T47D (cell line): ENCODE results near the gene NPM1.
"Not testable (repeated sequence)": the region's sequence is repeated elsewhere in the genome, so short reads cannot be mapped to it uniquely, and the experiment has no call there.

ENCODE experiments used
- DNase-seq, 2 experiments: peaks; one replicate each; pipeline versions ENCODE4 v3.0.0 to v3.0.0-alpha.2; 2011 to 2012; ENCODE audit warnings: low read depth in 1 of 2, low spot score in 1 of 2
- JUND ChIP-seq: IDR thresholded peaks from 2 replicates; pipeline ENCODE4 v1.6.1; 2012; ENCODE audit warnings: low read depth
- in situ Hi-C: cut with HindIII; loops from 2 replicates; pipeline ENCODE4 v1.10.0; 2016; ENCODE audit warnings: low sequenced_read_pairs, low pct_unique_long_range_greater_than_20kb

NPM1 gene

DNA sequence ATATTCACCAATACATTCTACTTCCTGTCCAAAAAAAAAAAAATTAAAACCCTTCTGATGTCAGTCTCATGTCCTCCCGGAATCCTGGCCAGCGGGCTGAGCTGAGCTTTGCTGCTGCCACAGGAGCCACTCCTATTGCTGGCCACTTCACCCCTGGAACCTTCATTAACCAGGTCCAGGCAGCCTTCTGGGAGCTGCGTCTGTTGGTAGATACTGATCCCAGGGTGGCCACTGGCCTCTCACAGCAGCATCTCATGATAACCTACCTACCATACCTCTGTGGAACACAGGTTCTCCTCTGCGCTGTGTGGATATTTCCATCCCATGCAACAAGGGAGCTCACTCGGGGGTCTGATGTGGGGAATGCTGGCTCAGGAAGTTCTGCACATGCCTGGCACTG is 21.0 kb upstream of the NPM1 start:
- TF ChIP-seq JUND = no peak
- DNase-seq = no peak
- in situ Hi-C loops = no loop called here

DNA sequence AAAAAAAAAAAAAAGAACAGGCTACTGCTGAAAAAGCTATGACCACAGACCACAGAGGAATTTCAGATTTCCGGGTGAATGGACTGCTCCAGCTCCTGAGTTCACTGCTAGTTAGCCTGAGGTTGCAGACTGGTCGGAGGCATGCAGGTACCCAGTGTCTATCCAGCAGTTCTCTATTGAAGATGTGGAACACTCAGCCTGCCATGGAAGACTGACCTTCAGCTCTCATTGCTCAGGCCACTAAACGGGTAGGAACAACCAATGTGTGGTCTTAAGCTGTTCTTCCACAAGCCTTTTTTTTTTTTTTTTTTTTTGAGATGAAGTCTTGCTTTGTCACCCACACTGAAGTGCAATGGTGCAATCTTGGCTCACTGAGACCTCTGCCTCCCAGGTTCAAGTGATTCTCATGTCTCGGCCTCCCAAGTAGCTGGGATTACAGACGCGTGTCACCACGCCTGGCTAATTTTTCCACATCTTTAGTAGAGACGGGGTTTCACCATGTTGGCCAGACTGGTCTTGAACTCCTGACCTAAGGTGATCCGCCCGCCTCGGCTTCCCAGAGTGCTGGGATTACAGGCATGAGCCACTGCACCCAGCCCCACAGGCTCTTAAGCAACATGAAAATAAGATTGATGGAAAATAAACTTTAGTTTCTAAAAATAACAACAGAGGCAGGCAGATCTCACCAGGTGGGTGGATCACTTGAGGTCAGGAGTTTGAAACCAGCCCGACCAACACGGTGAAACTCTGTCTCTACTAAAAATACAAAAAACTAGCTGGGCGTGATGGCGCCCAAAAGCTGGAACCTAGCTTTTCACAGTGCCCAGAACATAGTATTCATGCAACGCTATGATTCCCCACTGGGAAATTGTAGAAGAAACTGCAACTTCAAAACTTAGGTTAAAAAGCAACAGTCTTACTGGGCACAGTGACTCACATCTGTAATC is 20.0 kb upstream of the NPM1 start:
- in situ Hi-C loops = no loop called here
- DNase-seq = no peak

DNA sequence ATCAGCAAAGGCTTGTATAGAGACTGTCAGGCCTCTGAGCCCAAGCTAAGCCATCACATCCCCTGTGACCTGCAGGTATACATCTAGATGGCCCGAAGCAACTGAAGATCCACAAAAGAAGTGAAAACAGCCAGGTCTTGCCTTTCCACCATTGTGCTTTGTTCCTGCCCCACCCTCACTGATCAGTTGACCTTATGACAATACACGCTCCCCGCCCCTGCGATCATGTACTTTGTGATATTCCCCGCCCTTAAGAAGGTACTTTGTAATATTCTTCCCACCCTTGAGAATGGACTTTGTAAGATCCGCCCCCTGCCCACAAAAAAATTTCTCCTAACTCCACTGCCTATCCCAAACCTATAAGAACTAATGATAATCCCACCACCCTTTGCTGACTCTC is 18.6 kb upstream of the NPM1 start:
- no peak for TF ChIP-seq JUND
- DNase-seq = no peak
- in situ Hi-C loops = no loop called here

More for the DNA sequence above, 20.0 kb upstream of the NPM1 start:
- TF ChIP-seq JUND = no peak

DNA sequence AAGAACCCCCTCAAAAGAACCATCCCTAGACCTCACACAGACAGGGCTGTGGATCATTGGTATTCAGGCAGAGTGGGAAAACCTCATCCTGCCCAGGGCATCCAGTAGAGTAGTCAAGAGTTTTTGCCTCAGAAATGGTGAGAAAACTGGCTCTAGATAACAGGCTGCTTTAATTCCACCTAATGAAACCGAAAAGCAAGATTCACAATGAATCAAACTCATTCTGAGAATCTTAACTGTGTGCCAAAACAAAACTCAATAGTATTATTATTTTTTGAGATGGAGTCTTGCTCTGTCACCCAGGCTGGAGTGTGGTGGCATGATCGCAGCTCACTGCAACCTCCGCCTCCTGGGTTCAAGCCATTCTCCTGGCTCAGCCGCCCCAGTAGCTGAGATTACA is 17.8 kb upstream of the NPM1 start:
- no peak for TF ChIP-seq JUND
- in situ Hi-C loops = no loop called here
- no peak for DNase-seq

DNA sequence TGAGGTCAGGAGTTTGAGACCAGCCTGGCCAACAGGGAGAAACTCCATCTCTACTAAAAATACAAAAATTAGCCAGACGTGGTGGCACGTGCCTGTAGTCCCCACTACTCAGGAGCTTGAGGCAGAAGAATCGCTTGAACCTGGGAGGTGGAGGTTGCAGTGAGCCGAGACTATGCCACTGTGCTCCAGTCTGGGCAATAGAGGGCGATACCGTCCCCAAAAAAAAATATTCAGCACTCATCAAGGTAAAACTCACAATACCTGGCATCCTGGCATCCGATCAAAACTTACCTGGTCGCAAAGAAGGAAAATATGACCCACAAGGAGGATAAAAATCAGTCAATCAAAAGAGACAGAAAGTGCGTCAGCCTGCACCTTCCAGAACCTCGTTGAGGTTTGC is 16.8 kb upstream of the NPM1 start:
- in situ Hi-C loops = not testable (repeated sequence)
- DNase-seq = peak in 1 of 2 experiments; percentile 57

GRCh38 chr5:171371326-171371725 is 16.3 kb upstream of the NPM1 start:
- TF ChIP-seq JUND = no peak
- DNase-seq = no peak
- in situ Hi-C loops = no loop called here

GRCh38 chr5:171379961-171380360 is 7.7 kb upstream of the NPM1 start:
- no peak for TF ChIP-seq JUND
- in situ Hi-C loops = no loop called here
- DNase-seq = no peak

DNA sequence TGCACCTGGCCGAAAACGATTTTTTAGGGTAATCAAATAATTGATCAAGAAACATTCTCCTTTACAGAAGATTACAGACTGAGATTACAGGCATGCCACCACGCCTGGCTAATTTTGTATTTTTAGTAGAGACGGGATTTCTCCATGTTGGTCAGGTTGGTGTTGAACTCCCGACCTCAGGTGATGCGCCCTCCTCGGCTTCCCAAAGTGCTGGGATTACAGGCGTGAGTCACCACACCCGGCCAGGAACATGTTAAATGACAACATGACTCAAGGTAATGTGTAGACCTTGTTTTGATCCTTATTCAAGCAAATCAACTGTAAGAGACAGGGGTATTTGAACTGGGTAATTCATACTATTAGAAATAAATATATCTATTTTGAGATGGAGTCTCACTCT is 3.2 kb upstream of the NPM1 start:
- in situ Hi-C loops, DNase-seq: not testable (repeated sequence)

GRCh38 chr5:171384999-171385398 is 2.6 kb upstream of the NPM1 start:
- in situ Hi-C loops, DNase-seq: not testable (repeated sequence)

DNA sequence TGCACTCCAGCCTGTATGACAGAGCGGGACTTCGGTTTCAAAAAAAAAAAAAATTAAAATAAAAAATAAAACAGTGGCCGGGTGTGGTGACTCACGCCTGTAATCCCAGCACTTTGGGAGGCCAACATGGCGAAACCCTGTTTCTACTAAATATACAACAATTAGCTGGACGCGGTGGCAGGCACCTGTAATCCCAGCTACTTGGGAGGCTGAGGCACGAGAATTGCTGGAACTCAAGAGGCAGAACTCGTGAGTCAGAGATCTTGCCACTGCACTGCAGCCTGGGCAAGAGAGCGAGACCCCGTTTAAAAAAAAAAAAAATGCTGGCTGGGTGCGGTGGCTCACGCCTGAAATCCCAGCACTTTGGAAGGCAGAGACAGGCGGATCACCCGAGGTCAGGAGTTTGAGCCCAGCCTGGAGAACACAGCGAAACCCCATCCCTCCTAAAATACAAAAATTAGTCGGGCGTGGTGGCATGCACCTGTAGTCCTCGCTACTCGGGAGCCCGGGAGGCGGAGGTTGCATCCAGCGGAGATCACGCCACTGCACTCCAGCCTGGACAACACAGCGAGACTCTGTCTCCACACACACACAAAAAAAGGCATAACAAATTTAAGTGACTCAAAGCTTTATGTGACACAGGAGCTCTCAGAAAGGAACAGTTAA is 1.5 kb upstream of the NPM1 start:
- no peak for DNase-seq
- in situ Hi-C loops = no loop called here
- TF ChIP-seq JUND = no peak

DNA sequence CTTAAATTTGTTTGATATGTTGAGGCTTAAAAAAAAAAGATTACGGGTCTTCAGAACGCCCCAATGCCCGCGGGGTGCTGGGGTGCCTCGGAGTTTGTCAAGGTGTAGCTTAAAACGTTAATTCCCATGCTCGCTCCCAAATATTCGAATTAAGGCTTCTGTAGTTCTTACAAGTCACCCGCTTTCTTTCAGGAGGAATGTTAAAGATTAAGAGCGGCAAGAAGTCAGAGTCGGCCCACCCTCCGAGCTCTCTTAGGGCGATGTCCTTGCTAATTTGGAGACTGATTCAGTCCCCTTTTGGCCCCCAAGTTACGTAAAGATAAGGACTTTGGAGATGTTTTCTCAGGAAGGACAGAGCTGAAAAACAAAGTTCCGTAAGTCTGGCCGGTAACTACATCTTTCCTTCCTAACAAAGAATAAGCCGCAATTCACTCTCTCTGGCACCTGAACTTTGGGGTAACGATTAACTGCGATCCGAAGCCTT is 746 bp upstream of the NPM1 start:
- in situ Hi-C loops = no loop called here
- TF ChIP-seq JUND = no peak
- peak in 1 of 2 experiments; percentile 26 for DNase-seq

DNA sequence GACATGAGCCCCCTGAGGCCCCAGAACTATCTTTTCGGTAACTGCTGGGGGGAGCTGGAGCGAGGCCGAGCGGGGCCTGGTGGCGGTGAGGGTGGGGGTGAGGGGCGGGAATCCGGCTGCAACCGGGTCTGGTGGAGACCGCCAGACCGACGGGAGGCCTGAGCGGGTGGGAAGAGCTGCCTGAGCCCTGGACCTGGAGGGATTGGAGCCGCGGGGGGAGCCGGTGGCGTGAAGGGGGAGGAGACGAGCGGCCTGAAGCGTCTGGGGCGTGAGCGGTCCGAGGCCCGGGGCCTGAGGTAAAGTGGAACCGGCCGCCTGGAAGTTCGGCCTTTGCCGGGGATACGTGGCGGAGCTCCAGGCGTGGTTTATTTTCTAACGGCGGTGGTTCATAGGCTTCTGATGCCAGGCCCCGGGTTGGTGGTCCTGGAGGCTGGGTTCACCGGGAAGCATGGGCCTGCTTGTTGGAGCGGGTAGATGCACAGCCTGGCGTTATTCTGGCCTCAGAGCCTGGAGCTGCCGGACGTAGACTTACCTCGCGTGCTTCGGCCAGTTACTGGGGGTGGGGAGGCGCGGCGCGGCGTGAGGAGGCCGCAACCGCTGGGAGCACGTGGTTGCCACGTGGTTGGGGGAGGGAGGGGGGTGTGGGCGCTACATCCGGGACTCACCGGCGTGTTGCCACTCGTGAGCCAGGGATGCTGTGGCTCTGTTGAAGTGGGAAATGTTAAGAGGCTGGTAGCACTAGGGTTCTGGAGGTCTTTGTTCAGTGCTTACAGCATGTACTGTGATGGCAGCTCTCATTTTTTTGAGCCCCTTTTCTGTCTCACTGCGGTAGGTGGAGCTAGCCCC is 544 bp downstream of the NPM1 start:
- DNase-seq = peak; percentile 41 to 92
- in situ Hi-C loops = no loop called here

More for the DNA sequence above, 544 bp downstream of the NPM1 start:
- TF ChIP-seq JUND = no peak
